H1 (cell line): ENCODE measurements around the gene ZNF846. TPM values are rescaled to one million over a fixed set of nuclear protein-coding genes. Genes with fewer than 3 reads are reported as not detected.

ENCODE experiments used
- polyA plus RNA-seq, 7 experiments: library from polyadenylated mRNA; depleted of rRNA in 3 of 7; stranded (reverse) in 5 of 7; unstranded in 2 of 7; fragments of >200 nt in 5 of 7; fragments of 200-250 nt in 2 of 7; gene quantifications; 1 replicate in 5 of 7; 2 replicates in 1 of 7; 4 replicates in 1 of 7; pipeline versions ENCODE4 v1.2.1 to v1.2.3, GENCODE V29; 2011 to 2013; ENCODE audit warnings: missing spikeins in 2 of 7, mixed read lengths in 2 of 7
- total RNA-seq: library from RNA; stranded (reverse); fragmentation: NEBNext Ultra II Directional; extraction: Animal tissue kit (Norgen Biotek cat#: 25700); gene quantifications from 2 replicates; pipeline ENCODE4 v1.2.1, GENCODE V29; 2021
- TF ChIP-seq, protein P1 (sequence below): fragments of 300-600 bp; sonication (generic); IDR thresholded peaks from 2 replicates; pipeline ENCODE4 v1.7.1; 2012; ENCODE audit warnings: low read length, moderate library complexity, mild to moderate bottlenecking, inconsistent platforms; ENCODE audit not compliant: insufficient replicate concordance

Gene ZNF846
- total and polyA plus RNA-seq, 2 of the 8 experiments (the other 6 are each of a cell fraction or from before 2014, with no cell fraction given), result 4.5 to 9.0 TPM

DNA sequence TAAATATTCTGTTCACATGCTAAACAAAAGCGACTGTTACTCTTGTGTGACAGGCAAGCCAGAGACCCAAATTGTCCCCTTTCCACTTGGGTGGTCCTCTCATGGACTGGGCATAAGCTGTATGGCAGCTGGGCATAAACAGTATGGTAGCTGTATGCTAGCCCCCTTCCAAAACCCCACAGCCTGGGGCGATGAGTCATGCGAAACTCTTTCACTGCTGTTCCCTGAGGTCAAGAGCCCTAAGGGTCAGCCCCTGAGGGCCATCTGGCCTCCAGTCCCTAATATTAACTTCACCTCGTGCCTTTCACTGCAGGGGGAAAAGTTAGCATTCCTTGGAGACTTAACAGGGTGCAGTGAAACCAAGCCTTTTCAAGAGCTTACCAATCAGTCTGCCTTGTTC is 48.0 kb downstream of the ZNF846 start (continued):
- TF ChIP-seq, protein P1, sequence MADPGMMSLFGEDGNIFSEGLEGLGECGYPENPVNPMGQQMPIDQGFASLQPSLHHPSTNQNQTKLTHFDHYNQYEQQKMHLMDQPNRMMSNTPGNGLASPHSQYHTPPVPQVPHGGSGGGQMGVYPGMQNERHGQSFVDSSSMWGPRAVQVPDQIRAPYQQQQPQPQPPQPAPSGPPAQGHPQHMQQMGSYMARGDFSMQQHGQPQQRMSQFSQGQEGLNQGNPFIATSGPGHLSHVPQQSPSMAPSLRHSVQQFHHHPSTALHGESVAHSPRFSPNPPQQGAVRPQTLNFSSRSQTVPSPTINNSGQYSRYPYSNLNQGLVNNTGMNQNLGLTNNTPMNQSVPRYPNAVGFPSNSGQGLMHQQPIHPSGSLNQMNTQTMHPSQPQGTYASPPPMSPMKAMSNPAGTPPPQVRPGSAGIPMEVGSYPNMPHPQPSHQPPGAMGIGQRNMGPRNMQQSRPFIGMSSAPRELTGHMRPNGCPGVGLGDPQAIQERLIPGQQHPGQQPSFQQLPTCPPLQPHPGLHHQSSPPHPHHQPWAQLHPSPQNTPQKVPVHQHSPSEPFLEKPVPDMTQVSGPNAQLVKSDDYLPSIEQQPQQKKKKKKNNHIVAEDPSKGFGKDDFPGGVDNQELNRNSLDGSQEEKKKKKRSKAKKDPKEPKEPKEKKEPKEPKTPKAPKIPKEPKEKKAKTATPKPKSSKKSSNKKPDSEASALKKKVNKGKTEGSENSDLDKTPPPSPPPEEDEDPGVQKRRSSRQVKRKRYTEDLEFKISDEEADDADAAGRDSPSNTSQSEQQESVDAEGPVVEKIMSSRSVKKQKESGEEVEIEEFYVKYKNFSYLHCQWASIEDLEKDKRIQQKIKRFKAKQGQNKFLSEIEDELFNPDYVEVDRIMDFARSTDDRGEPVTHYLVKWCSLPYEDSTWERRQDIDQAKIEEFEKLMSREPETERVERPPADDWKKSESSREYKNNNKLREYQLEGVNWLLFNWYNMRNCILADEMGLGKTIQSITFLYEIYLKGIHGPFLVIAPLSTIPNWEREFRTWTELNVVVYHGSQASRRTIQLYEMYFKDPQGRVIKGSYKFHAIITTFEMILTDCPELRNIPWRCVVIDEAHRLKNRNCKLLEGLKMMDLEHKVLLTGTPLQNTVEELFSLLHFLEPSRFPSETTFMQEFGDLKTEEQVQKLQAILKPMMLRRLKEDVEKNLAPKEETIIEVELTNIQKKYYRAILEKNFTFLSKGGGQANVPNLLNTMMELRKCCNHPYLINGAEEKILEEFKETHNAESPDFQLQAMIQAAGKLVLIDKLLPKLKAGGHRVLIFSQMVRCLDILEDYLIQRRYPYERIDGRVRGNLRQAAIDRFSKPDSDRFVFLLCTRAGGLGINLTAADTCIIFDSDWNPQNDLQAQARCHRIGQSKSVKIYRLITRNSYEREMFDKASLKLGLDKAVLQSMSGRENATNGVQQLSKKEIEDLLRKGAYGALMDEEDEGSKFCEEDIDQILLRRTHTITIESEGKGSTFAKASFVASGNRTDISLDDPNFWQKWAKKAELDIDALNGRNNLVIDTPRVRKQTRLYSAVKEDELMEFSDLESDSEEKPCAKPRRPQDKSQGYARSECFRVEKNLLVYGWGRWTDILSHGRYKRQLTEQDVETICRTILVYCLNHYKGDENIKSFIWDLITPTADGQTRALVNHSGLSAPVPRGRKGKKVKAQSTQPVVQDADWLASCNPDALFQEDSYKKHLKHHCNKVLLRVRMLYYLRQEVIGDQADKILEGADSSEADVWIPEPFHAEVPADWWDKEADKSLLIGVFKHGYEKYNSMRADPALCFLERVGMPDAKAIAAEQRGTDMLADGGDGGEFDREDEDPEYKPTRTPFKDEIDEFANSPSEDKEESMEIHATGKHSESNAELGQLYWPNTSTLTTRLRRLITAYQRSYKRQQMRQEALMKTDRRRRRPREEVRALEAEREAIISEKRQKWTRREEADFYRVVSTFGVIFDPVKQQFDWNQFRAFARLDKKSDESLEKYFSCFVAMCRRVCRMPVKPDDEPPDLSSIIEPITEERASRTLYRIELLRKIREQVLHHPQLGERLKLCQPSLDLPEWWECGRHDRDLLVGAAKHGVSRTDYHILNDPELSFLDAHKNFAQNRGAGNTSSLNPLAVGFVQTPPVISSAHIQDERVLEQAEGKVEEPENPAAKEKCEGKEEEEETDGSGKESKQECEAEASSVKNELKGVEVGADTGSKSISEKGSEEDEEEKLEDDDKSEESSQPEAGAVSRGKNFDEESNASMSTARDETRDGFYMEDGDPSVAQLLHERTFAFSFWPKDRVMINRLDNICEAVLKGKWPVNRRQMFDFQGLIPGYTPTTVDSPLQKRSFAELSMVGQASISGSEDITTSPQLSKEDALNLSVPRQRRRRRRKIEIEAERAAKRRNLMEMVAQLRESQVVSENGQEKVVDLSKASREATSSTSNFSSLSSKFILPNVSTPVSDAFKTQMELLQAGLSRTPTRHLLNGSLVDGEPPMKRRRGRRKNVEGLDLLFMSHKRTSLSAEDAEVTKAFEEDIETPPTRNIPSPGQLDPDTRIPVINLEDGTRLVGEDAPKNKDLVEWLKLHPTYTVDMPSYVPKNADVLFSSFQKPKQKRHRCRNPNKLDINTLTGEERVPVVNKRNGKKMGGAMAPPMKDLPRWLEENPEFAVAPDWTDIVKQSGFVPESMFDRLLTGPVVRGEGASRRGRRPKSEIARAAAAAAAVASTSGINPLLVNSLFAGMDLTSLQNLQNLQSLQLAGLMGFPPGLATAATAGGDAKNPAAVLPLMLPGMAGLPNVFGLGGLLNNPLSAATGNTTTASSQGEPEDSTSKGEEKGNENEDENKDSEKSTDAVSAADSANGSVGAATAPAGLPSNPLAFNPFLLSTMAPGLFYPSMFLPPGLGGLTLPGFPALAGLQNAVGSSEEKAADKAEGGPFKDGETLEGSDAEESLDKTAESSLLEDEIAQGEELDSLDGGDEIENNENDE, result no peak
- TF ChIP-seq, all 59 proteins: peak for 0
